PC-9 (cell line): ENCODE data around the gene BLOC1S1. TPM values are rescaled to one million over a fixed set of nuclear protein-coding genes. Genes with fewer than 3 reads are reported as not detected.

Experiments
- BruUV-seq: library from RNA; stranded (reverse); fragments of 400-500 nt; replicated peaks from 2 replicates; lab custom pipeline; 2021; lab: Mats Ljungman, UMichigan
- CTCF ChIA-PET: fragments of 300-600 bp; sonication (Branson Sonifier 250); formaldehyde crosslinking; loops from one replicate; lab custom pipeline; 2022; ENCODE audit warnings: antibody characterized with exemption; lab: Charles Lee
- POLR2A ChIA-PET: fragments of 300-600 bp; sonication (Branson Sonifier 250); formaldehyde crosslinking; loops from one replicate; lab custom pipeline; 2022; ENCODE audit warnings: antibody characterized with exemption; ENCODE audit not compliant: unreplicated experiment; lab: Charles Lee
- DNase-seq, 2 experiments: peaks; one replicate each; pipeline versions ENCODE4 v3.0.0 to v3.0.0-alpha.2; 2015 to 2022; ENCODE audit warnings: mixed read lengths in 1 of 2
- H2AFZ ChIP-seq: fragments of 200-600 bp; sonication (generic); 2 replicates; pipeline ENCODE4 v1.8.1; 2017; ENCODE audit warnings: antibody characterized with exemption
- H3F3A ChIP-seq: fragments of 200-600 bp; sonication (generic); 2 replicates; pipeline ENCODE4 v1.8.1; 2017; ENCODE audit warnings: antibody characterized with exemption, mild to moderate bottlenecking, low read depth; ENCODE audit not compliant: insufficient read depth
- H3K27ac ChIP-seq: fragments of 200-600 bp; sonication (generic); 2 replicates; pipeline ENCODE4 v1.6.1; 2016; ENCODE audit warnings: mixed run types
- H3K27me3 ChIP-seq: fragments of 200-600 bp; sonication (generic); 2 replicates; pipeline ENCODE4 v1.6.1; 2016; ENCODE audit warnings: low read depth, mixed run types; ENCODE audit not compliant: insufficient read depth
- H3K36me3 ChIP-seq: fragments of 200-600 bp; sonication (generic); 2 replicates; pipeline ENCODE4 v1.6.1; 2016; ENCODE audit warnings: low read depth, mixed run types
- H3K4me1 ChIP-seq: fragments of 200-600 bp; sonication (generic); replicated peaks from 2 replicates; pipeline ENCODE4 v1.6.1; 2016; ENCODE audit warnings: mixed run types; ENCODE audit not compliant: insufficient read depth
- H3K4me2 ChIP-seq: fragments of 200-600 bp; sonication (generic); 2 replicates; pipeline ENCODE4 v1.6.1; 2017; ENCODE audit warnings: mixed run types
- H3K4me3 ChIP-seq: fragments of 200-600 bp; sonication (generic); 2 replicates; pipeline ENCODE4 v1.6.1; 2016; ENCODE audit warnings: mixed run types
- H3K79me2 ChIP-seq: fragments of 200-600 bp; sonication (generic); 2 replicates; pipeline ENCODE4 v1.6.1; 2017; ENCODE audit warnings: low read depth, mixed run types
- H3K9me2 ChIP-seq: fragments of 200-600 bp; sonication (generic); 2 replicates; pipeline ENCODE4 v1.8.1; 2017; ENCODE audit warnings: mild to moderate bottlenecking; ENCODE audit not compliant: insufficient read depth
- H3K9me3 ChIP-seq: fragments of 200-600 bp; sonication (generic); 2 replicates; pipeline ENCODE4 v1.8.1; 2016; ENCODE audit warnings: low read depth; ENCODE audit not compliant: insufficient read depth
- H4K20me1 ChIP-seq: fragments of 200-600 bp; sonication (generic); 2 replicates; pipeline ENCODE4 v1.8.1; 2017; ENCODE audit not compliant: insufficient read depth
- CTCF ChIP-seq: fragments of 200-600 bp; sonication (generic); conservative IDR thresholded peaks from 2 replicates; pipeline ENCODE4 v1.6.1; 2017; ENCODE audit warnings: mixed run types, antibody characterized with exemption, mild to moderate bottlenecking, moderate library complexity
- EZH2 ChIP-seq: fragments of 200-600 bp; sonication (generic); IDR thresholded peaks from 2 replicates; pipeline ENCODE4 v1.8.0; 2017; ENCODE audit warnings: antibody characterized with exemption, low read depth
- intact Hi-C: fragments of 100-400 bp; cut with micrococcal nuclease; formaldehyde crosslinking; loops from one replicate; pipeline ENCODE4 v1.10.0; 2022; ENCODE audit not compliant: unreplicated experiment
- total RNA-seq: library from RNA; stranded (reverse); gene quantifications from 2 replicates; pipeline ENCODE4 v1.2.3, GENCODE V29; 2021

The BLOC1S1 gene
- total RNA-seq, 1 experiment from 2014 or later: 81.1 TPM

GRCh38 chr12:55696141-55696540 lies 19.7 kb upstream of the BLOC1S1 start:
- intact Hi-C loops: no loop called here
- Histone ChIP-seq H3K9me3 (no peaks in the 10 kb centered on the region), H2AFZ (no peak overlapping the region), H3K9me2 (no peaks in the 10 kb centered on the region), H3K27me3 (peaks cover 44% of the 10 kb centered on the region), H3K4me3 (no peak overlapping the region), H4K20me1 (no peaks in the 10 kb centered on the region), H3K27ac (no peak overlapping the region), H3K79me2 (no peaks in the 10 kb centered on the region), H3F3A (no peaks in the 10 kb centered on the region), H3K4me1 (no peaks in the 10 kb centered on the region), H3K36me3 (no peaks in the 10 kb centered on the region), H3K4me2 (no peak overlapping the region)
- DNase-seq: no peak
- no TSS peak for BruUV-seq
- CTCF ChIA-PET: no interaction called here
- TF ChIP-seq EZH2 (no peak), CTCF (no peak)
- POLR2A ChIA-PET: no interaction called here

- H3K9me3 ChIP-seq: no peaks in the 10 kb centered on the region
- no TSS peak for BruUV-seq
- CTCF ChIA-PET: no interaction called here
- H2AFZ ChIP-seq: no peak overlapping the region
- intact Hi-C loops: no loop called here
- peaks cover 44% of the 10 kb centered on the region for H3K27me3 ChIP-seq
- no peaks in the 10 kb centered on the region for H4K20me1 ChIP-seq
- DNase-seq: no peak
- no peaks in the 10 kb centered on the region for H3K9me2 ChIP-seq
- no peaks in the 10 kb centered on the region for H3K4me1 ChIP-seq
- H3F3A ChIP-seq: no peaks in the 10 kb centered on the region
- TF ChIP-seq EZH2 (no peak), CTCF (no peak)
- H3K79me2 ChIP-seq: no peaks in the 10 kb centered on the region
- POLR2A ChIA-PET: no interaction called here
- H3K4me2 ChIP-seq: no peak overlapping the region
- H3K36me3 ChIP-seq: no peaks in the 10 kb centered on the region
- no peak overlapping the region for H3K4me3 ChIP-seq
- no peak overlapping the region for H3K27ac ChIP-seq
Measured at GRCh38 chr12:55696796-55697462, 18.9 kb upstream of the BLOC1S1 start.

DNA sequence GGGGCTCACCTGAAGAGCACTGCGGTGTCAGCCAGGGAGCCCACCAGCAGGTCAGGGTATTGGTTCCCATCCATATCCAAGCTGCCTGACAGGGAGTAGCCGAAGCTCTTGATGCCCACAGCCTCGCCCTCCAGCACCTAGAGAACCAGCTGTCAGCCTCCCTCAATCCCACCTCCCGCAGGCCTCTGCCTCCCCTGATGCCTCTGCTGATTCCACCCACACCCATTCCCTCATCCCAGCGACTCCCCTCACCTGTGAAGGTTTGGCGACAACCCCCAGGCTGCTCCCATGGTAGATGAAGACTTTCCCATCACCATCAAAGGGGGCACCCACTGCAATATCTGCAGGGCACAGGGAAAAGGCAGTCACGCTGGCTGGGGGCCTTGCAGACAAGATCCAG lies 18.2 kb upstream of the BLOC1S1 start:
- Histone ChIP-seq H4K20me1 (no peaks in the 10 kb centered on the region), H3F3A (no peaks in the 10 kb centered on the region), H3K79me2 (no peaks in the 10 kb centered on the region), H3K4me2 (no peak overlapping the region), H3K9me2 (no peaks in the 10 kb centered on the region), H2AFZ (no peak overlapping the region), H3K36me3 (no peaks in the 10 kb centered on the region), H3K27me3 (peaks cover 44% of the 10 kb centered on the region), H3K4me3 (no peak overlapping the region), H3K9me3 (no peaks in the 10 kb centered on the region), H3K27ac (no peak overlapping the region), H3K4me1 (no peaks in the 10 kb centered on the region)
- ChIA-PET POLR2A (no interaction called here), CTCF (no interaction called here)
- intact Hi-C loops: no loop called here
- DNase-seq: no peak
- TF ChIP-seq EZH2: no peak
- TF ChIP-seq CTCF: no peak
- no TSS peak for BruUV-seq
